HL-60/S4 treated with phorbol 12-myristate 13-acetate at 8.2 ng/mL for 4 days and 3 days (cell line): Measurements from ENCODE around the gene CD300E.

Experiments
- in situ Hi-C: fragments of 300-500 bp; cut with MboI; formaldehyde crosslinking; loops from 2 replicates; pipeline ENCODE4 v1.15.0; 2022; ENCODE audit warnings: low sequenced_read_pairs

The CD300E gene

GRCh38 chr17:74623693-74624093 lies at the start of gene CD300E:
Gene CD300E (minus strand): TSS chr17:74623738. CDS start chr17:74623621, 117 bp downstream.
- in situ Hi-C loops, result no loop called here

DNA sequence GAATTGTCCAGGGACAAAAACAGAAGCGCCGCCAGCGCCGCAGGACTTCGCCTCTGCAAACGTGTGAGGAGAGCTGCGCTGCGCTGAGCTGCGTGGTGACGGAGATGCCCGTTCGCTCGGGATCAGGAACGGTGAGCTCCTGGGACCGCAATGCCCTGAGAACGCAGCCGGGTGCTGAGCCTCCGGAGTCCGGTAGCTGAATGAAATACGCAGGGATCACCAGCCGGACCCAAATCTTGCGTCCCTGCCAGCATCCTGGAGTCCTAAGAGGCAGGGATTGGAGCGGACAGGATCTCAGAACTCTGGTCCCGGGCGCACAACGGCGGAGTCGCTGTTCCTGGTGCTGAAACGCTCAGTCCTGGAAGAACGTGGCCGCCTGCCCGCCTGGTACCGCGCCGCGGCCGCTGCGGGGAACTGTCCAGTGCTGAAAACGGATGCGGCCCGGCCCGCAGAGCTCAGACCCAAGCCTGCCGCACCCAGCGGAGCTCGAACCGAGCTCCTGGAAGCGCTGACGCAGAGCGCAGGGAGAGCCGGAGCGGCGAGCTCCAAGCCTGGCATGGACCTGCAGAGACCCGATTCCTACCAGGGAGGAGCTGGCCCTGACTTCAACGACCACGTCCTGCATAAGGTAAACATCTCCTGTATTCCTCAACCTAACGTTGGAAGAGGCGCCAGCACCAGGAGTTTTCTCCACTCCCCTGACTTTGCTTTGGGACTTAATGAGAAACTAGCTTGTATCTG lies 47.7 kb upstream of the CD300E start:
- in situ Hi-C loops, result no loop called here

DNA sequence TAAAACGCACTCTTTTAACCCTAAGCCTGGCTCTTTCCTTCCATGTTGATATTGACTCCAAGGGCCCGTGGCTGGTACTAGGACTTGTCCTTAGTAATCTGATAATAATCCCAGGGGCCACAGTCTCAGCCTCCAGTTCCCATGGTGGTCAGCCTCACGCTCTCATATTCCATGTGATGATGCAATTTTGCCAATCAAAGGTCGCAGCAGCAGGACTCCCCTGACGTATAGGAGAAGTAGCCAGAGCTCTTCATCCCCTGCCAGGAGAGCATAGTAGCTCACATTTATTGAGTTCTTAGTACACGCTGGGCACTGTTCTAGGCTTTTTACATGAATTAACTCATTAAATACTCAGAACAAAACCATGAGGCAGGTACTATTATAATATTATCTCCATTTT lies 46.8 kb upstream of the CD300E start:
- in situ Hi-C loops, result no loop called here

DNA sequence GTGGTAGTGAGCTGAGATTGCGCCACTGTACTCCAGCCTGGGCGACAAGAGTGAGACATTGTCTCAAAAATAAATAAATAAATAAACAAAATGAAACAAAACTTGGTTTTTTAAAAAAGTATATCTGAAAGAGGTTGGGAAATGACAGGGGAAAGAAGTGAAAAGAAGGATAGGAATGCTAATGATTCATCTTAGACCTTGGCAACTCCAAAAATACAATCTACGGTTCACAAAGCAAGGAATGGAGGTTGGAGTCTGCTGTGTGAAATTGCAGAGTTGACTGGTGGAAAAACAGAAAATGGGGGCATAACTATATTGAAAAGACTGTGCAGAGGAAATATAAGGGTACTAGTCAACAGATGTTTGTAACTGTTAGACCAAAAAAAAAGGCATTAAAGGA lies 40.0 kb upstream of the CD300E start:
- in situ Hi-C loops, result no loop called here

- in situ Hi-C loops, result no loop called here
Measured at GRCh38 chr17:74659889-74660288, 36.4 kb upstream of the CD300E start.

- in situ Hi-C loops, result no loop called here
Measured at GRCh38 chr17:74658620-74659019, 35.1 kb upstream of the CD300E start.

DNA sequence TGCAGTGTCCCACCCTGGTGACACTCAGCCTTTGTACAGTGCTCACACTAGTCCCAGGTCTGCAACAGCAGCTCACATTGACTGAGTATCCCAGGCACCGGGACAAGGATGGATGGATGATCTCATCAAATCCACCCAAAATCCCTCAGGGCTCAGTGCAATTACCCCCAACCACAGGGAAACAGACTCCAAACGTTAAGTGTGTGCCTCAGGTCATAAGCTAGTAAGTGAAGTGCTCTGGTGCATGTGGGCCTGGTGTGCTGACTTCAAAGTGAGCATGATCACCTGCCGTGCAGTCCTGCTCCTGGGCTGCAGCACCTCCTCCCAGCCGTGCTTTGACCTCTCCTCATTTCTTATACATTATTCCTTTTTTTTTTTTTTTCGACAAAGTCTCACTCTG lies 31.2 kb upstream of the CD300E start:
- in situ Hi-C loops, result no loop called here

DNA sequence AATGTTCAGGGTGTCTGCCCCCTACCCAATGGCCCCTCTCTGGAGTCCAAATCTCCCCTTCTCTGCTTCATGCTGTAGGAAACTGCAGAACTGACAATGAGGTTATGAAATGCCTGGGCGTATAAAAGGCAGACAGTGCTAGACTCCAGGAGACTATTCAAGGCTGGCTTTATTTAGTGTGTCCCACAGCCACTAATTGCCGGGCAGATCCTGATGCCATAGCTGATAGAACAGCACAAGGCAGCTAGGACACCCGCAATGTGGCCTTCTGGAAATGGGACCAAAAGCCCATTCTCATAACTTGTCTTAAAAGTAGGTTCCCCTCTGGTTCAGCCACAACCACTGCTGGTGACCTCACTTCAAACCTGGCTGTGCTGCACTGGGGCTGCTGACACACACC lies 28.5 kb upstream of the CD300E start:
- in situ Hi-C loops, result no loop called here

- in situ Hi-C loops, result no loop called here
Measured at GRCh38 chr17:74649909-74650308, 26.4 kb upstream of the CD300E start.

DNA sequence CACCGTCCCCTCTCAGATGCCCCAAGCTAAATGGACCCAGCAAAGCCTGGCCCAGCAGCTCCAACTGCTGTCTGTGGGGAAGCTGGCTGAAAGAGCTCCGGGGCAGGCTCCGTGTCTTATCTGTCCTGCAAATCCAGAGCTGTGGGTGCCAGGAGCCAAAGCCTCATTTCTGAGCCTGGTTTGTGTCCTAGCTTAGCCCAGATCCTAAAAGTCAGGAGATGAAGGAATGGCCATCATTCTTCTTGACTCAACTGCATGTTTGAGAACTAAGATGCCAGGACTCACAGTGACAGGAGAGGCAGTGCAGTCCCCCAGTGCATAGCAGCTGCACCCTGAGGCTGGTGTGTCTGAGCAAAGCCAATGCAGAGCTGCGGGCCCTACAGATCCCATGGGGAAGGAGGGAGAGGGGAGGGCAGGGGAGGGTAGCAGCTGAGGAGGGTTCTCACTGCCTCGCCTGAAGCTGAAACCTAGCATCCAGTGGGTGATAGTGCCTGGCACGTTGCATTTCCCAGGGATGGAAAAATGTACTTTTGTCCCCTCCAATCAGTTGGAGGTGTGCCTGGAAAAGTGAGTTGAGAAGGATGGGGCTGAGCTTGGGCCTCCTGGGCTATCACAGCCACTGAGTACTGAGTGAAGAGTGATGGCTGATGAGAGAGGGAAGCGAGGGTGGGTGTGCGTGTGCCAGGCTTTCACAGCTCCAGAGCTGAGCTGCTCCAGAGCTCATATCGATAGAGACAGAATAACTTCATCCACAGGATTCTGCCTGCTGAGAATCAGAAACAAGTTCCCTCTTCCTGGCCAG lies 24.5 kb upstream of the CD300E start:
- in situ Hi-C loops, result no loop called here

DNA sequence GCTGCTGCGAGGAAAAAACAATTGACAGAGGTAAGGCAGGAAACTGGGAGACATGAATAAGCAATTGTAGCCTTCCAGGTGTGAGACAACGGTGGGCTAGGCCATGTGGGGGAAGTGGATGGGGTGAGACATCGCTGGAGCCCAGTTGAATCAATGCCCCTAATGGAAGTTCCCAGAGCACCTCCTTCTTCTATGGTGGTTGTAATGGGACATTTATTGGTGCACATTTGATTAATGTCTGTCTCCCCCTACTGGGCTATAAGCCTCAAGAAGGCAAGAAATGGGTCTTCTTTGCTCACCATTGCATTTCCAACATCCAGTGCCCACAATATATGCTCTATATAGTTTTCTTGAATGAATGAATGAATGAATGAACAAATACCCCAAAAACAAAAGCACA lies 22.7 kb upstream of the CD300E start:
- in situ Hi-C loops, result no loop called here

DNA sequence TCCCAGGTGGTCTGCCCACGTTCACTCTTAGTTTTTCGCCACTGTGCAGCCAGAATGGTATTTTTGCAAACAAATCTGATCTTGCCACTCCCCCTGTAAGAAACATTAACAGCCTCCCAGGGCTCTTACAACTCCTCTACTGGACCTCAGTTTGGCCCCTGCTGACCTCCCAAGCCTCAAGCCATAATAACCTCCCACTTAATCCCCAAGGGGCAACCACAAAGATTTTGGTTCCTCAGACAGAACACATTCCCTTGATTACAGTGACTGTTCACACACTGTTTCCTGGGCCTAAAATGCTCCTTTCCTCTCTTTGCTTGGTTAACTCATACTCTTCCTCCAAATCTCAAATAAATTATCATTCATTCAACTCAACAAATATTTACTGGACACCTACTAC lies 21.5 kb upstream of the CD300E start:
- in situ Hi-C loops, result no loop called here

GRCh38 chr17:74644419-74644818 lies 20.9 kb upstream of the CD300E start:
- in situ Hi-C loops, result no loop called here

GRCh38 chr17:74643826-74644225 lies 20.3 kb upstream of the CD300E start:
- in situ Hi-C loops, result no loop called here

- in situ Hi-C loops, result no loop called here
Measured at GRCh38 chr17:74642995-74643394, 19.5 kb upstream of the CD300E start.

- in situ Hi-C loops, result no loop called here
Measured at GRCh38 chr17:74642556-74642955, 19.0 kb upstream of the CD300E start.

DNA sequence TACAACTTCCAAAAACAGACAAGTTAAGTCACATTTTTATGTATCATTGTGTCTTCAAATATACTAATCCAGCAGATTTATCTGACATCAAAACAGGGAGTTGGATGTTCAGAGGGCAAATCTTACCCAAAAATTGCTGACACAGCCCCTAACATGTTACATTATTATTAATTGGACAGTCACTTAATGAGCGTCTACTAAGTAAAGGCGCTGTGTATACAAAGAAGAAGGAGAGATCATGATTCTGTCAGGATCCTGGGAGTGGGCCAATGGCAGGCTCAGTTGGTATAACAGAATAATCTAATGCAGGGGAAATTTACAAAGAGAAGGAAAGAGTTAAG lies 18.4 kb upstream of the CD300E start:
- in situ Hi-C loops, result no loop called here

DNA sequence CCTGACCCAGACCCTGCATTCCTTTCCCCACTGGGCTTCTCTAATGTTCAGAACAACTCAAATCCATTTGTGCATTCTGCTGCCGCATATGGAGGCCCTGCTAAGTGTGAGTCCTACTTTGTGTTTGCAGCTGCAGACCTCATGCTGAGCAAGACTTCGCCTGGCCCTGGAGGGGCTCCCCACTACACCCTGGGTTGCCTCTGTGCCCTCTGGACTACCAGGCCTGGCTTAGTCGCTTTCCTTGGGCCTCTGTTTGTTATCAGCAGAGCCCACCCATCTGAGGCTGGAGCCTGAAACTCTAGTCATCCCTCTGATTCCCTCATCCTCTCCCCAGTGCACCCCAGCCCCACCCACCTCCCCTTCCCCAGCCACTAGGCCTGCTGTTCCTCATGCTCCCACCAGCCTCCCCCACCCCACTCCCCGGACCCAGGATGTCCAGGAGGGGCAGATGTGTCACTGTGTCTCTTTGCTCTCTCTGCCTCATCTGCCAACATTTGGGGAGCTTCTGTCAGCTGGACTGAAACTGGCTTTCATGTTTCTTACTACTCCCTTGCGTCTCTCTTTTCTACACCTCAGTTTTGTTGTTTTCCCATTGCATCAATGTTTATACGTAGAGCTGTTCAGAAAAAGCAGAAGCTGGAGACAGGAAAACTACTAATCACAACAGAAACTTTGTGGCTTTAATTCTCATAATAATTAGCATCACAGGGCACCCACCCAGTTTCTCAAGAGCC lies 17.9 kb upstream of the CD300E start:
- in situ Hi-C loops, result no loop called here

DNA sequence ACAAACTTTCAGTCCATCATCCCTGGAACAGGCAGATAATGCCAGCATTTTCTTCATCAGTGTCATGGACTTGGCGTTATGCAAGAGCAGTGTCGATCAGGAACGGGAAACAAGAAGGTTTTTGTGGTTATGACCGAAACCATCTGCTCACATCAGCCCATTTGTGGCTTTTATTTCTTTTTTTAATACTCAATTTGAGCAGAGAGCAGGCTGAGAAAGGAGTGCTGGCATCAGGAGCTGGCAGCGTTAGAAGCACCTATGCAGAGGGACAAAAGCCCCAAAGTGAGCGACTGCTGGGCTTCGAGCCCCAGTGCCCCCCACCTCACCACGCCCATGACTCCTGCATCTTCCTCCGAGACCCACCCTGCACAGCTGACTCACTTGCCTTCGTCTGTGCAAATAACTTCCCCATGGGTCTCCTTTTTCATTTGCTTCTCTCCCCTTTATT lies 16.2 kb upstream of the CD300E start:
- in situ Hi-C loops, result no loop called here

GRCh38 chr17:74637926-74638325 lies 14.4 kb upstream of the CD300E start:
- in situ Hi-C loops, result no loop called here

- in situ Hi-C loops, result no loop called here
Measured at GRCh38 chr17:74637265-74637664, 13.7 kb upstream of the CD300E start.
